Naive thymus-derived CD4-positive, alpha-beta T cell (primary cell): ENCODE measurements around the gene PFKL. TPM values are rescaled to one million over a fixed set of nuclear protein-coding genes. Genes with fewer than 3 reads are reported as not detected.
A peak's percentile ranks its signal among the peaks of the same experiment; 100 is the strongest.

Experiments
- ATAC-seq: fragments of 150-1000 bp; cut with Tn5 transposase; 2 replicates; pipeline ENCODE4 v1.10.0; 2021; ENCODE audit warnings: mild to moderate bottlenecking, moderate library complexity
- CTCF ChIA-PET: fragments of 350-600 bp; sonication (Branson Sonifier 250); formaldehyde crosslinking; loops from one replicate; lab custom pipeline; 2021; ENCODE audit warnings: antibody characterized with exemption; lab: Charles Lee
- POLR2A ChIA-PET: fragments of 350-600 bp; sonication (Branson Sonifier 250); formaldehyde crosslinking; loops from one replicate; lab custom pipeline; 2021; ENCODE audit warnings: antibody characterized with exemption, inconsistent platforms; lab: Charles Lee
- DNase-seq, 9 donors: peaks; one replicate each; pipeline versions ENCODE4 v3.0.0 to v3.0.0-alpha.2; 2020 to 2022; ENCODE audit warnings: mixed read lengths in 1 of 9
- H3K27ac ChIP-seq: one replicate; pipeline ENCODE4 v1.7.0; 2013; ENCODE audit warnings: mild to moderate bottlenecking, low read depth, low read length, moderate library complexity
- H3K27me3 ChIP-seq, 2 donors: one replicate each; pipeline ENCODE4 v1.7.0; 2013; ENCODE audit warnings: low read length in 2 of 2, mild to moderate bottlenecking in 2 of 2, moderate library complexity in 2 of 2; ENCODE audit not compliant: control insufficient read depth in 2 of 2, insufficient read depth in 2 of 2
- H3K36me3 ChIP-seq, 3 experiments: 1 replicate in 2 of 3; 2 replicates in 1 of 3; pipeline ENCODE4 v1.7.0; 2013; ENCODE audit warnings: low read length in 3 of 3, mild to moderate bottlenecking in 3 of 3, moderate library complexity in 1 of 3; ENCODE audit not compliant: insufficient read depth in 3 of 3, control insufficient read depth in 2 of 3
- H3K4me1 ChIP-seq, 2 donors: one replicate each; pipeline ENCODE4 v1.7.0; 2013; ENCODE audit warnings: low read length in 2 of 2, mild to moderate bottlenecking in 2 of 2, moderate library complexity in 1 of 2; ENCODE audit not compliant: control insufficient read depth in 2 of 2, insufficient read depth in 2 of 2
- H3K4me3 ChIP-seq: 2 replicates; pipeline ENCODE4 v1.7.0; 2013; ENCODE audit warnings: mild to moderate bottlenecking, low read length
- H3K9me3 ChIP-seq, 3 experiments: 1 replicate in 2 of 3; 2 replicates in 1 of 3; pipeline ENCODE4 v1.7.0; 2013; ENCODE audit warnings: low read length in 3 of 3; ENCODE audit not compliant: control insufficient read depth in 2 of 3
- H3K27ac Mint-ChIP-seq, 9 donors: one replicate each; pipeline ENCODE4 v1.8.0; 2020 to 2022; ENCODE audit warnings: mixed read lengths in 9 of 9, mild to moderate bottlenecking in 8 of 9, moderate library complexity in 5 of 9, inconsistent platforms in 2 of 9
- H3K27me3 Mint-ChIP-seq, 5 donors: one replicate each; pipeline ENCODE4 v1.8.0; 2021 to 2022; ENCODE audit warnings: mixed read lengths in 5 of 5, mild to moderate bottlenecking in 1 of 5
- H3K36me3 Mint-ChIP-seq, 5 donors: one replicate each; pipeline ENCODE4 v1.8.0; 2020 to 2022; ENCODE audit warnings: mixed read lengths in 5 of 5, mild to moderate bottlenecking in 3 of 5, inconsistent platforms in 1 of 5
- H3K4me1 Mint-ChIP-seq, 7 donors: one replicate each; pipeline ENCODE4 v1.8.0; 2020 to 2022; ENCODE audit warnings: mixed read lengths in 7 of 7, mild to moderate bottlenecking in 3 of 7, inconsistent platforms in 1 of 7
- H3K4me3 Mint-ChIP-seq, 10 donors: one replicate each; pipeline ENCODE4 v1.8.0; 2020 to 2022; ENCODE audit warnings: mild to moderate bottlenecking in 10 of 10, mixed read lengths in 10 of 10, moderate library complexity in 6 of 10, inconsistent platforms in 2 of 10
- H3K9me3 Mint-ChIP-seq, 11 donors: one replicate each; pipeline ENCODE4 v1.8.0; 2020 to 2022; ENCODE audit warnings: mixed read lengths in 11 of 11, mild to moderate bottlenecking in 4 of 11, inconsistent platforms in 1 of 11, moderate library complexity in 1 of 11
- intact Hi-C, 2 donors: fragments of 100-400 bp; cut with micrococcal nuclease; formaldehyde crosslinking; loops; one replicate each; pipeline ENCODE4 v1.15.1; 2023
- polyA plus RNA-seq, 2 donors: library from polyadenylated mRNA; unstranded; fragments of 300-500 nt; fragmentation: Illumina TruSeq; gene quantifications; one replicate each; pipeline ENCODE4 v1.2.3, GENCODE V29; 2021
- total RNA-seq, 6 experiments: library from RNA in 5 of 6; stranded (reverse) in 5 of 6; gene quantifications; 1 replicate in 5 of 6; 2 replicates in 1 of 6; pipeline ENCODE4 v1.2.3 and lab custom pipeline; 2021 to 2026

PFKL gene
- total and polyA plus RNA-seq, 7 experiments from 2014 or later = 75.0 to 196 (median 109) TPM

DNA sequence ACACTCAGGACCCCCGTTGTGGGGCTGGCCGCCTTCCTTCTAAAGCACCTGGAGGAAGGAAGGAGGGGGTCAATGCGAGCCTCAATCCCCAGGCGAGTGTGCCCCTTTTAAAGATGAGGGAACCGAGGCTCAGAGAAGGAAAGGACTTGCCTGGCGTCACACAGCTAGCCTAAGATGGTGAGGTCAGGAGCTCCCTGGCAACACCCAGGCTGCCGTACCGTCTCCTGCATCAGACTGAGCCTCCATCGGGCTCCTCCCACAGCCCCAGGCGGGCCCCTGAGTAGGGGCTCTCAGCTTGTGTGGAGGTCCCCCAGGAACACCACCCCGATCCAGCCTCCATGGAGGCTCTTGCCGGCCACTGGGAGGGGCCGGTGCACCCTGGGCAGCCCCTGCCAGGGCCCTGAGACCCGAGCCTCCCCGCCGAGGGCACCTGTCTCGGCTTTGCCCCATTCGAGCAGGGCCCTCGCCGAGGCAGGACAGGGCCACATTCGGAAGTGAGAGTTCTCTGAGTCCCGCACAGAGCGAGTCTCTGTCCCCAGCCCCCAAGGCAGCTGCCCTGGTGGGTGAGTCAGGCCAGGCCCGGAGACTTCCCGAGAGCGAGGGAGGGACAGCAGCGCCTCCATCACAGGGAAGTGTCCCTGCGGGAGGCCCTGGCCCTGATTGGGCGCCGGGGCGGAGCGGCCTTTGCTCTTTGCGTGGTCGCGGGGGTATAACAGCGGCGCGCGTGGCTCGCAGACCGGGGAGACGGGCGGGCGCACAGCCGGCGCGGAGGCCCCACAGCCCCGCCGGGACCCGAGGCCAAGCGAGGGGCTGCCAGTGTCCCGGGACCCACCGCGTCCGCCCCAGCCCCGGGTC is 14.5 kb upstream of the PFKL start, which contains the start of gene AIRE:
Gene AIRE, plus strand, starts transcription at position 739 of the 855 bp plus-strand sequence. CDS start 131 bp downstream, outside the sequence.
- ATAC-seq (peak; percentile 35), DNase-seq (peak in 1 of 9 donors; percentile 3)
- Histone ChIP-seq H3K9me3 (no peaks in the 10 kb centered on the region), H3K27me3 (no peaks in the 10 kb centered on the region), H3K4me3 (no peak within 1 kb of the TSS), H3K4me1 (no peaks in the 10 kb centered on the region), H3K27ac (no peak within 1 kb of the TSS), H3K36me3 (no peaks in the 10 kb centered on the region)
- ChIA-PET POLR2A (no interaction called here), CTCF (no interaction called here)
- intact Hi-C loops = no loop called here
- no peak within 1 kb of the TSS for H3K4me3 Mint-ChIP-seq
- H3K27ac Mint-ChIP-seq = no peak within 1 kb of the TSS
- H3K27me3 Mint-ChIP-seq = peaks cover 0 to 3% (median 0%) of the 10 kb centered on the region in 5 donors
- peaks cover 0 to 3% (median 0%) of the 10 kb centered on the region in 7 donors for H3K4me1 Mint-ChIP-seq
- no peaks in the 10 kb centered on the region for H3K36me3 Mint-ChIP-seq
- H3K9me3 Mint-ChIP-seq = no peaks in the 10 kb centered on the region

DNA sequence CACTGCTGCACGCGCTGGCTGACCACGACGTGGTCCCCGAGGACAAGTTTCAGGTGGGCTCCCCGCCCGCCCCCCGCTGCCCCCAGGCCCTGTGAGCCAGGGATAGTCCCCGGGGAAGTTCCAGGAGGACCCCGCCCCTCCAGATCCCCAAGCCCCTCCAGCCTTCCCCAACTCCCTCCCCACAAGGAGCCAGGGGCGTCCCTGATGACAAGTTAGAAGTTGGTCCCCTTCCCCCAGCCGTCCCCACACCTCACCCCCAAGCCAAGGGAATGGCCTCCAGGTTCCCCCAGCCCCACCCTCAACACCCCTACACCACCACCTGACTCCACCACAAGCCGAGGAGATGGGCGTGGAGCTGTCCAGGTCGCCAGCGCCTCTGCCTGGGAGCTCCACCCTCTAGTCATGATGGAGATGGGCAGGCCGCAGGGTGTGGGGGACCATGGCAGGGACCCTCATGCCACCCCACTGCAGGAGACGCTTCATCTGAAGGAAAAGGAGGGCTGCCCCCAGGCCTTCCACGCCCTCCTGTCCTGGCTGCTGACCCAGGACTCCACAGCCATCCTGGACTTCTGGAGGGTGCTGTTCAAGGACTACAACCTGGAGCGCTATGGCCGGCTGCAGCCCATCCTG is 13.7 kb upstream of the PFKL start:
- ChIA-PET CTCF (no interaction called here), POLR2A (no interaction called here)
- Mint-ChIP-seq H3K9me3 (no peaks in the 10 kb centered on the region), H3K27me3 (peaks cover 0 to 3% (median 0%) of the 10 kb centered on the region in 5 donors), H3K27ac (no peak overlapping the region), H3K4me3 (no peak overlapping the region), H3K36me3 (no peaks in the 10 kb centered on the region), H3K4me1 (peaks cover 0 to 7% (median 0%) of the 10 kb centered on the region in 7 donors)
- H3K27me3 ChIP-seq = no peaks in the 10 kb centered on the region
- H3K36me3 ChIP-seq = no peaks in the 10 kb centered on the region
- H3K4me3 ChIP-seq = no peak overlapping the region
- no peak overlapping the region for H3K27ac ChIP-seq
- H3K9me3 ChIP-seq = no peaks in the 10 kb centered on the region
- peak in 1 of 9 donors; percentile 6 for DNase-seq
- ATAC-seq = no peak
- H3K4me1 ChIP-seq = no peaks in the 10 kb centered on the region
- intact Hi-C loops = no loop called here

DNA sequence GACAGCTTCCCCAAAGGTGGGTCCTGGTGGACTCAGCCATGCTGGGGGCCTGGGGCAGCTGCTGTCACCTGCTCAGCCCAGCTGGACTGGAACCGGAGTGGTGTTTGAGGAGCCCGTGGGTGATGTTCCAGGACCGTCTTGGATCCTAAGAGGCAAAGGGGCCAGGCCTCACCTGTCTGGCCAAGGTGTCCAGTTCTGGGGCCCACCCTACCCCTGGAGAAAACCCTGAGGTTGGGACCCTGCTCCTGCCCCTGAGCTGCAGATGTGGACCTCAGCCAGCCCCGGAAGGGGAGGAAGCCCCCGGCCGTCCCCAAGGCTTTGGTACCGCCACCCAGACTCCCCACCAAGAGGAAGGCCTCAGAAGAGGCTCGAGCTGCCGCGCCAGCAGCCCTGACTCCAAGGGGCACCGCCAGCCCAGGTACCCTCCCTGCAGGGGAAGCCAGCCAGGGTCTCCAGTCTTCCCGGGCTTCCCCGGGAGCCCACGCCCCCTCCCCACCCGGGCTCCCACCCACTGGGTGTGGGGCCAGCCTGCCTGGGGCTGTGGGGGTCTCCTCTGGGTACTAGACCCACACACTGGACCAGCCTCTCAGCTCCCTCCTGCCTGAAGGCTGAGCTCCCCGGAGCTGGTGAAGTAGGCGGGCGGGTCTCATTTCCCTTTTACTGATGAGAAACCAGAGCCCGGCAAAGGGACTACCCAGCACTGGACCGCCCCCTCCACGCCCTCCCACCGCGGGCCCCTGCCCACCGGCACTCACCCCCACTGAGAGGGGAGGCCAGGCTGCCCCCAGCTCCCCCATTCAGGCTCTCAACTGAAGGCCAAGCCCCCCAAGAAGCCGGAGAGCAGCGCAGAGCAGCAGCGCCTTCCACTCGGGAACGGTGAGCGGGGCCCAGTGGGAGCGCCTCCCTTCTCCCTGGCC is 12.9 kb upstream of the PFKL start:
- H3K27me3 ChIP-seq = no peaks in the 10 kb centered on the region
- DNase-seq (peak in 1 of 9 donors; percentile 5), ATAC-seq (no peak)
- ChIA-PET CTCF (interaction anchor here (0.6 kb wide), 1 partner anchor 18 kb away, joined by 4 read pairs; no protein-coding TSS in a partner anchor), POLR2A (no interaction called here)
- no peaks in the 10 kb centered on the region for H3K4me1 ChIP-seq
- H3K9me3 Mint-ChIP-seq = no peaks in the 10 kb centered on the region
- H3K9me3 ChIP-seq = no peaks in the 10 kb centered on the region
- H3K4me1 Mint-ChIP-seq = peaks cover 0 to 7% (median 0%) of the 10 kb centered on the region in 7 donors
- H3K27ac ChIP-seq = no peak overlapping the region
- H3K27ac Mint-ChIP-seq = no peak overlapping the region
- H3K36me3 ChIP-seq = no peaks in the 10 kb centered on the region
- no peak overlapping the region for H3K4me3 Mint-ChIP-seq
- H3K4me3 ChIP-seq = no peak overlapping the region
- H3K27me3 Mint-ChIP-seq = peaks cover 0 to 3% (median 0%) of the 10 kb centered on the region in 5 donors
- intact Hi-C loops = no loop called here
- H3K36me3 Mint-ChIP-seq = no peaks in the 10 kb centered on the region

DNA sequence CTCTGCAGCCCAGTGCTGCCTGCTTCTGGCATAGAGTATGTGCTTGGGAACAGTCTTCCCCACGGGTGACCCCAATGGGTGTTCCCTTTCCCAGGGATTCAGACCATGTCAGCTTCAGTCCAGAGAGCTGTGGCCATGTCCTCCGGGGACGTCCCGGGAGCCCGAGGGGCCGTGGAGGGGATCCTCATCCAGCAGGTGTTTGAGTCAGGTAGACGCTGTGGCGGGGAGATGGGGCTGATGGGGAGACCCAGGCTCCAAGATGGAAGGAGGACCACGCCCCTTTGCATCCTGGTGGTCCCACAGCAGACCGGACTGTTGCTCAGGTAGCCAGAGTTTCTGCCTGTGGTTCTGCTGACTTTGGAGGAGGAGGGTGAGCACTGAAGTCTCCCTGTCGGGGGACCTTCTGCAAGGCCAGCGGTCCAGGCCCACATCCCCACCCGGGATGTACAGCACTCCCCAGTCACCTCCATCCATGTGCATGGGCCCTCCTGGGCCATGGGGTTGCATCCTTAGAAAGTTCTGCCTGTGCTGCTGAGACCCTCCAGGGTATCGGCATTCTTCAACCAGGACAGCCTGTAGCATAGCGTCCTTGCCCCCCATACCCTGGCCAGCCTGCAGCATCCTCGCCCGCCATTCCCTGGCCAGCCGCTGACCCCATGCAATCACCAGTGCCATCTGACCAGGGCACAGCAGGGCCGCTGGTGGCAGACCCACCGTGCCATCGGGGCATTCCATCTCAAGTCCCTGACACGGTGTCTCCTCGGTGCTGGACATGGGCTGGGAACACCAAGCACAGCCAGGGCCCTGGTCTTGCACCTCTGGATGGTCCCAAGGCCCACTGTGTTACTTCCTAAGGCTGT is 11.4 kb upstream of the PFKL start:
- H3K27me3 ChIP-seq = no peaks in the 10 kb centered on the region
- ChIA-PET POLR2A (no interaction called here), CTCF (no interaction called here)
- H3K27me3 Mint-ChIP-seq = peaks cover 0 to 3% (median 0%) of the 10 kb centered on the region in 5 donors
- intact Hi-C loops = no loop called here
- H3K9me3 ChIP-seq = no peaks in the 10 kb centered on the region
- DNase-seq = peak in 1 of 9 donors; percentile 5
- H3K27ac Mint-ChIP-seq = no peak overlapping the region
- no peak overlapping the region for H3K27ac ChIP-seq
- peaks cover 0 to 2% of the 10 kb centered on the region in 2 donors for H3K4me1 ChIP-seq
- no peak for ATAC-seq
- peaks cover 0 to 13% (median 2%) of the 10 kb centered on the region in 7 donors for H3K4me1 Mint-ChIP-seq
- H3K4me3 Mint-ChIP-seq = no peak overlapping the region
- H3K36me3 ChIP-seq = no peaks in the 10 kb centered on the region
- H3K9me3 Mint-ChIP-seq = no peaks in the 10 kb centered on the region
- no peak overlapping the region for H3K4me3 ChIP-seq
- H3K36me3 Mint-ChIP-seq = peaks cover 0 to 2% (median 0%) of the 10 kb centered on the region in 5 donors

DNA sequence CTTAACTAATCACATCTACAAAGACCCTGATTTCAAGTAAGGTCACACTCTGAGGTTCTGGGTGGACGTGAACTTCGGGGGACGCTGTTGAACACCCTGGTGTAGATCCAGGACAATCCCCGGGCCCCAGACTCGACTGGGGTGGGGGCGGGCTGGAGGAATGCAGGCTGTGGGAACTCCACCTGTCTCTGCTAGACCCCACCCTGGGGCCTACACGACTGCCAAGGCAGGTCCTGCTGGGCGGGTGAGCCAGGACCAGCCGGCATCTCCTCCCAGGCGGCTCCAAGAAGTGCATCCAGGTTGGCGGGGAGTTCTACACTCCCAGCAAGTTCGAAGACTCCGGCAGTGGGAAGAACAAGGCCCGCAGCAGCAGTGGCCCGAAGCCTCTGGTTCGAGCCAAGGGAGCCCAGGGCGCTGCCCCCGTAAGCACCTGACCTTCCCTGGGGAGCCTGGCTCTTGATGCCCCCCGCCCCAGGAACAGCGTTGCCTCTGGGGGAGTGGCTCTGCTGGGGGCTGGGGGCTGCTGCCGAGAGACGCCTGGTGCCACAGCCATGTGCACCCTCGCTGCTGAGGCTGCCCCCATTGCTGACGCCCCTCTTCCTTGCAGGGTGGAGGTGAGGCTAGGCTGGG is 10.4 kb upstream of the PFKL start:
- Mint-ChIP-seq H3K9me3 (no peaks in the 10 kb centered on the region), H3K4me3 (no peak overlapping the region), H3K27me3 (peaks cover 0 to 3% (median 0%) of the 10 kb centered on the region in 5 donors), H3K36me3 (peaks cover 0 to 2% (median 0%) of the 10 kb centered on the region in 5 donors), H3K27ac (no peak overlapping the region), H3K4me1 (peaks cover 0 to 13% (median 2%) of the 10 kb centered on the region in 7 donors)
- Histone ChIP-seq H3K27me3 (no peaks in the 10 kb centered on the region), H3K9me3 (no peaks in the 10 kb centered on the region), H3K36me3 (no peaks in the 10 kb centered on the region), H3K4me1 (peaks cover 0 to 8% of the 10 kb centered on the region in 2 donors), H3K4me3 (no peak overlapping the region), H3K27ac (no peak overlapping the region)
- CTCF ChIA-PET = no interaction called here
- POLR2A ChIA-PET = no interaction called here
- ATAC-seq = no peak
- peak in 1 of 9 donors; percentile 4 for DNase-seq
- intact Hi-C loops = loop anchor here in 1 of 2 donors (5.0 kb wide), 1 partner anchor 388 kb away; no protein-coding TSS in a partner anchor
